Vagina (tissue), 2 donors: ENCODE measurements around the gene RRP12.

Experiments used
- POLR2A ChIP-seq, 2 donors: fragments of 450-650 bp; IDR thresholded peaks; one replicate each; pipeline ENCODE4 v1.6.1; 2017; ENCODE audit warnings: antibody characterized with exemption in 2 of 2, mild to moderate bottlenecking in 2 of 2, moderate library complexity in 2 of 2
- POLR2AphosphoS5 ChIP-seq, 2 donors: sonication (generic); formaldehyde crosslinking; IDR thresholded peaks; one replicate each; pipeline ENCODE4 v1.9.0; 2017; ENCODE audit warnings: antibody characterized with exemption in 2 of 2, mild to moderate bottlenecking in 2 of 2, low read depth in 1 of 2; ENCODE audit not compliant: insufficient read depth in 1 of 2
- TF ChIP-seq, protein P1 (sequence below), 3 experiments: fragments of 450-650 bp in 2 of 3; fragments of 200-600 bp in 1 of 3; sonication (generic) in 1 of 3; IDR thresholded peaks; one replicate each; pipeline ENCODE4 v1.5.1; 2017 to 2019; ENCODE audit warnings: antibody characterized with exemption in 3 of 3, mild to moderate bottlenecking in 2 of 3, moderate library complexity in 2 of 3

DNA sequence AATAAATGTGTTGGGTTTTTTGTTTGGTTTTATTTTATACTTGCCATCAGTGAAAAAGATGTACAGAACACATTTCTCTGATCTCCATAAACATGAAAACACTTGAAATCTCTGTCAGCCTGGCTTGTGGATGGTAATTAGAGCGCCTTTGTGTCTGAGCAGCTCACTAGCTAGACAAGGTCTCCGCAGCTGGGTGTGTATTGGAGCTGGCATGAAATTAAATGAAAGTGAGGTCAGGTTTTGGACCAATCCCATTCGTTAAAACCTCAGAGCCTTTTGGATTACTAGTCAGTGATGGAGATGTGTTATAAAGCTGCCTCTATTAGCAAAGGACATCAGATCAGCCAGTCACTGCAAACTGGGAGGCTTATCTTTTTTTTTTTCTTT, 79.3 kb downstream of the RRP12 start:
- TF ChIP-seq, protein P1, sequence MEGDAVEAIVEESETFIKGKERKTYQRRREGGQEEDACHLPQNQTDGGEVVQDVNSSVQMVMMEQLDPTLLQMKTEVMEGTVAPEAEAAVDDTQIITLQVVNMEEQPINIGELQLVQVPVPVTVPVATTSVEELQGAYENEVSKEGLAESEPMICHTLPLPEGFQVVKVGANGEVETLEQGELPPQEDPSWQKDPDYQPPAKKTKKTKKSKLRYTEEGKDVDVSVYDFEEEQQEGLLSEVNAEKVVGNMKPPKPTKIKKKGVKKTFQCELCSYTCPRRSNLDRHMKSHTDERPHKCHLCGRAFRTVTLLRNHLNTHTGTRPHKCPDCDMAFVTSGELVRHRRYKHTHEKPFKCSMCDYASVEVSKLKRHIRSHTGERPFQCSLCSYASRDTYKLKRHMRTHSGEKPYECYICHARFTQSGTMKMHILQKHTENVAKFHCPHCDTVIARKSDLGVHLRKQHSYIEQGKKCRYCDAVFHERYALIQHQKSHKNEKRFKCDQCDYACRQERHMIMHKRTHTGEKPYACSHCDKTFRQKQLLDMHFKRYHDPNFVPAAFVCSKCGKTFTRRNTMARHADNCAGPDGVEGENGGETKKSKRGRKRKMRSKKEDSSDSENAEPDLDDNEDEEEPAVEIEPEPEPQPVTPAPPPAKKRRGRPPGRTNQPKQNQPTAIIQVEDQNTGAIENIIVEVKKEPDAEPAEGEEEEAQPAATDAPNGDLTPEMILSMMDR (IDR thresholded peaks at IDR 0.05), result no peak
- TF ChIP-seq POLR2A (IDR thresholded peaks at IDR 0.05), result no peak
- no peak for TF ChIP-seq POLR2AphosphoS5 (IDR thresholded peaks at IDR 0.05; ENCODE audit: insufficient read depth in 1 of 2, low read depth in 1 of 2)
